ENCODE data around the gene PCNX3. TPM values are rescaled to one million over a fixed set of nuclear protein-coding genes. Genes with fewer than 3 reads are reported as not detected.

The PCNX3 gene
- total RNA-seq, 1 donor from 2014 or later, result 4.7 TPM

DNA sequence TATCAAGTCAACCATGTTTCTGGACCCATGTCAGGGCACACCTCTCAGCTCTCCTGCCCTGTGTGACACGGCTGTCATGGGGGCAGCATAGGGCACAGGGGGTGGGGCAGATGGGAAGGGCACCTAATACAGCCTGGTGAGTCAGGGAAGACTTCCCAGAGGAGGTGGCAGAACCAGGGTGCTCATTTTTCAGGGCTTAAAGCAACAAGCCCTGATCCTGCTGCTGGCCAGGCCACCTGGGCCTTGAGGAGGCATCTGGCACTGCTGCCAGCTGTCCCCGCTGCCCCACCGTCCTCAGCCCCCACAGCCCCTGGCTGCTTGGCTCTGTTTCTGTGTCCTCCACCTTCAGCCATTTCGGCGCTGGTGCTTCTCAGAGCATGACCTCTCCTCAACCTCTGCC is 5.9 kb upstream of the PCNX3 start:
- no peaks in the 10 kb centered on the region for H3K9me3 ChIP-seq (ENCODE audit: control insufficient read depth in 3 of 3, low read length in 3 of 3)
- H3K4me3 ChIP-seq (ENCODE audit: low read length in 3 of 3), result no peak overlapping the region
- no peak overlapping the region for H3K27ac ChIP-seq (ENCODE audit: low read depth, low read length)
- no peaks in the 10 kb centered on the region for H3K27me3 ChIP-seq (ENCODE audit: control insufficient read depth in 3 of 3, insufficient read depth in 3 of 3, low read length in 3 of 3)
- peak overlapping the region in 1 of 3 donors; percentile 40 for H3K9ac ChIP-seq (ENCODE audit: low read depth in 1 of 3, low read length in 3 of 3)
- H3K36me3 ChIP-seq (ENCODE audit: control insufficient read depth in 3 of 3, insufficient read depth in 3 of 3, low read length in 3 of 3), result peaks cover 18 to 33% (median 22%) of the 10 kb centered on the region in 3 donors
- H3K4me1 ChIP-seq (ENCODE audit: control insufficient read depth in 3 of 3, insufficient read depth in 3 of 3, low read length in 3 of 3), result peaks cover 59 to 64% (median 64%) of the 10 kb centered on the region in 3 donors

DNA sequence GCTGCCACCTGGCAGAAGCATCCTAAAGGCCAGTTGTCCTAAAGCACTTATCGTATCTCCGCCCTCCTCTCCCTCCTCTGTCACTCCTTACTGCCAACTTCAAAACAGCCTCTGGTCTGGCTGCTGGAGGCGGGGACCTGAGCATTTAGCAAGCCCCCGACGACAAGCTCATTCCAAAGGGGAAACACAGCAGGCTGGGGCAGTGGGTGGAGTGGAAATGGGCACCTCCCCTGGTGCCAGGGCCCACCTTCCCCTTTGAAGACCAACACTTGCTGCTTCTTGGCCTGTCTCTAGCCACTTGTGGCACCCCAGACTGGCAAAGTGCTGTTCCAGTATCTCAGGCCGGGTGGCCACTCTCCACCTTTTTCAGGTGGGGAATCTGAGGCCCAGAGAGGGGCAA is 5.2 kb upstream of the PCNX3 start:
- H3K27ac ChIP-seq (ENCODE audit: low read depth, low read length), result peak overlapping the region; percentile 26
- H3K27me3 ChIP-seq (ENCODE audit: control insufficient read depth in 3 of 3, insufficient read depth in 3 of 3, low read length in 3 of 3), result no peaks in the 10 kb centered on the region
- peak overlapping the region in 2 of 3 donors; percentile 47 to 91 for H3K9ac ChIP-seq (ENCODE audit: low read depth in 1 of 3, low read length in 3 of 3)
- H3K36me3 ChIP-seq (ENCODE audit: control insufficient read depth in 3 of 3, insufficient read depth in 3 of 3, low read length in 3 of 3), result peaks cover 10 to 27% (median 16%) of the 10 kb centered on the region in 3 donors
- peak overlapping the region in 1 of 3 donors; percentile 48 for H3K4me3 ChIP-seq (ENCODE audit: low read length in 3 of 3)
- peaks cover 59 to 64% (median 64%) of the 10 kb centered on the region in 3 donors for H3K4me1 ChIP-seq (ENCODE audit: control insufficient read depth in 3 of 3, insufficient read depth in 3 of 3, low read length in 3 of 3)
- no peaks in the 10 kb centered on the region for H3K9me3 ChIP-seq (ENCODE audit: control insufficient read depth in 3 of 3, low read length in 3 of 3)

DNA sequence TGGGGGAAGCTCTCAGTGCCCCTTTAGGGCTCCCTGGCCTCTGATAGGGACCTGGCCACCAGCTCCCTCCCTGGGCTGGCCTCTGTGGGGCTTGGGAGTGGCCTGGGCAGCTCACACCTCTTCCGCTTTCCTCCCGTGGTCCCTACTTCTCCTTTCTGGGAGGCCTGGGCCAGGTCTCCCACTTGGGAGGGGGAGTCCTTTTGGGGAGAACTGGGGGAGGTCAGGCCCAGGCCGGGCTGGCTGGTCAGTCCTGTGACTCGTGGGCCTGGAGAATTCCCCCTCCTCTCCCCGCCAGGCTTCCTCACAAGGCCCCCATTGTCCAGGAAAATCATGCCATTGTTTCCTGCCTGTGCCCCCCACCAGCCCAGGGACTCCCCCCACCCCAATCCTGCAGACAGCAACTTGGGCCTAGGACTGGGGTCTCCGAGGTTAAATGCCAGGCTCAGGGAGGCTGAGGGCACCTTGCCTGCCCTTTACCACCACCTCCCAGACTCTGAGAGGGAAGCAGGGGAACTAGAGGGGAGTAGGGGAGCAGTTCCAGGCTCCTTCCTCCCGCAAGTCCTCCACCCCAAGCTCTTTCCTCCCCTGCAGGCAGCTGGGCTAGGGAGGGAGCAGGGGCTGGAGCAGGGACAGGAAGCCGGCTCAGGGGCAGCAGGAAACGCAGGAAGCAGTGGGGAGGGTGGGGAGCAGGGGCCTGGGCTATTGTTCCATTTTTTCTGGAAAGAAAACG is 4.4 kb upstream of the PCNX3 start:
- peak overlapping the region; percentile 26 for H3K27ac ChIP-seq (ENCODE audit: low read depth, low read length)
- H3K4me1 ChIP-seq (ENCODE audit: control insufficient read depth in 3 of 3, insufficient read depth in 3 of 3, low read length in 3 of 3), result peaks cover 59 to 65% (median 65%) of the 10 kb centered on the region in 3 donors
- peak overlapping the region; percentile 90 to 98 (median 95) for H3K4me3 ChIP-seq (ENCODE audit: low read length in 3 of 3)
- H3K9ac ChIP-seq (ENCODE audit: low read depth in 1 of 3, low read length in 3 of 3), result peak overlapping the region; percentile 69 to 91 (median 91)
- H3K36me3 ChIP-seq (ENCODE audit: control insufficient read depth in 3 of 3, insufficient read depth in 3 of 3, low read length in 3 of 3), result peaks cover 2 to 20% (median 10%) of the 10 kb centered on the region in 3 donors
- no peaks in the 10 kb centered on the region for H3K27me3 ChIP-seq (ENCODE audit: control insufficient read depth in 3 of 3, insufficient read depth in 3 of 3, low read length in 3 of 3)
- H3K9me3 ChIP-seq (ENCODE audit: control insufficient read depth in 3 of 3, low read length in 3 of 3), result no peaks in the 10 kb centered on the region

DNA sequence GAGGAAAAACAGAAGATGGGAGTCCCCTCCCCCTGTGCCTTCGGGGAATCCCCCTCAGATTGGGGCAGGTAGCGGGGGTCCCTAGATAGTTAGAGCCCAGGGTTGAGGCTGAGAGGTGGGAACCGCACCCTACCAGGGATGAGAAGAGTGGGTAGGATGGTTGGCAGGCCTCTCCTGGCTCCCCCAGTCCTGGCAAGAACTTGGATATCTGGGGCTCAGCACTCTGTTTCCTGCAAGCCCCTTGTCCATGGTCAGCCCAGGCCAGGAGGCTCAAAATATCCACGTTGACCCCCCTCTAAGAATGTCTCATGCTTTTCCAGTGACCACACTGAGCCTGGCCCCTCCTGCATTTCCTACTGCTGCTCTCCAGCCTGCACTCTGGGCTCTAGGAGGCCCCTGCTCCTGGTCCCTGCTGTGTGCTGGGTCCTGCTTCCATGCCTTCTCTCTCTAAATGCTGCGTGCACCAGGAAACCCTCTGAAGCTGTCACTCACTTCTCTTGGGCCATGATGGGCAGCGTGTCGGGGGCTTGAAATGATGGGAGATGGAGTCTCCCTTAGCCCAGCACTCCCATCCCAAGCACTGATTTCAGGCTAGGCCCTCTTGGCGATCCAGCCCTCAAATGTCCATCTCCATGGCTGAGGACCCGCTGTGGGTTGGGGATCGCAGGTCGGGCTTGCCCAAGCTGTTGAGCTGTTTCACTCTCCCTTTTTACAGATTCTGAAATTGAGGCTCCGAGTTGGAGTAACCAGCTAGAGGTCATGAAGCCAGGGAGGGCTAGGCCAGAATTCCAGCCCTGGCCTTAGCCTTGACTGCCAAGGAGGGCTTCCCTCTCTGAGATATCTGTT is 3.6 kb upstream of the PCNX3 start:
- peaks cover 63 to 68% (median 67%) of the 10 kb centered on the region in 3 donors for H3K4me1 ChIP-seq (ENCODE audit: control insufficient read depth in 3 of 3, insufficient read depth in 3 of 3, low read length in 3 of 3)
- peak overlapping the region; percentile 69 to 91 (median 91) for H3K9ac ChIP-seq (ENCODE audit: low read depth in 1 of 3, low read length in 3 of 3)
- H3K27me3 ChIP-seq (ENCODE audit: control insufficient read depth in 3 of 3, insufficient read depth in 3 of 3, low read length in 3 of 3), result no peaks in the 10 kb centered on the region
- peak overlapping the region; percentile 26 for H3K27ac ChIP-seq (ENCODE audit: low read depth, low read length)
- H3K4me3 ChIP-seq (ENCODE audit: low read length in 3 of 3), result peak overlapping the region; percentile 90 to 98 (median 95)
- no peaks in the 10 kb centered on the region for H3K9me3 ChIP-seq (ENCODE audit: control insufficient read depth in 3 of 3, low read length in 3 of 3)
- peaks cover 2 to 20% (median 10%) of the 10 kb centered on the region in 3 donors for H3K36me3 ChIP-seq (ENCODE audit: control insufficient read depth in 3 of 3, insufficient read depth in 3 of 3, low read length in 3 of 3)

DNA sequence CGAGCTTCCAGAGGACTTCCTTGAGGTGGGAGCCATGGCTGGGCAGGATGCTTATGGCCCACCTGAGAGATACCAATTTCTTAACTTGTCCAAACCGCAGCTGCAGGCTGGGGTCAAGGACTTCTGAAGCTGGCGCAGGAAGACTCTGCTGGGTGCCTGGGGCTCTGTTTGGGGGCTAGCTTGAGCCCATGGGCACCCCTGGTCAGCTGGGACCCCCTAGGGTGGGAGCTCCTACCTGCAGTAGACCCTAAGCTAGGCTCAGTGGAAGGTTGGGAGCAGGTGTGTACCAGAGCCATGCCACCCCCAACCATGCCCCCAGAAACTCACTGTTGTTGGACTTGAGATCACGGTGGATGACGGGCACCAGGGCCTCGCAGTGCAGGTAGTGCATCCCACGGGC is 2.9 kb upstream of the PCNX3 start:
- H3K9me3 ChIP-seq (ENCODE audit: control insufficient read depth in 3 of 3, low read length in 3 of 3), result no peaks in the 10 kb centered on the region
- peak overlapping the region; percentile 90 to 98 (median 95) for H3K4me3 ChIP-seq (ENCODE audit: low read length in 3 of 3)
- peaks cover 63 to 69% (median 67%) of the 10 kb centered on the region in 3 donors for H3K4me1 ChIP-seq (ENCODE audit: control insufficient read depth in 3 of 3, insufficient read depth in 3 of 3, low read length in 3 of 3)
- no peaks in the 10 kb centered on the region for H3K27me3 ChIP-seq (ENCODE audit: control insufficient read depth in 3 of 3, insufficient read depth in 3 of 3, low read length in 3 of 3)
- peaks cover 7 to 26% (median 13%) of the 10 kb centered on the region in 3 donors for H3K36me3 ChIP-seq (ENCODE audit: control insufficient read depth in 3 of 3, insufficient read depth in 3 of 3, low read length in 3 of 3)
- peak overlapping the region; percentile 26 for H3K27ac ChIP-seq (ENCODE audit: low read depth, low read length)
- H3K9ac ChIP-seq (ENCODE audit: low read depth in 1 of 3, low read length in 3 of 3), result peak overlapping the region; percentile 70 to 91 (median 91)

DNA sequence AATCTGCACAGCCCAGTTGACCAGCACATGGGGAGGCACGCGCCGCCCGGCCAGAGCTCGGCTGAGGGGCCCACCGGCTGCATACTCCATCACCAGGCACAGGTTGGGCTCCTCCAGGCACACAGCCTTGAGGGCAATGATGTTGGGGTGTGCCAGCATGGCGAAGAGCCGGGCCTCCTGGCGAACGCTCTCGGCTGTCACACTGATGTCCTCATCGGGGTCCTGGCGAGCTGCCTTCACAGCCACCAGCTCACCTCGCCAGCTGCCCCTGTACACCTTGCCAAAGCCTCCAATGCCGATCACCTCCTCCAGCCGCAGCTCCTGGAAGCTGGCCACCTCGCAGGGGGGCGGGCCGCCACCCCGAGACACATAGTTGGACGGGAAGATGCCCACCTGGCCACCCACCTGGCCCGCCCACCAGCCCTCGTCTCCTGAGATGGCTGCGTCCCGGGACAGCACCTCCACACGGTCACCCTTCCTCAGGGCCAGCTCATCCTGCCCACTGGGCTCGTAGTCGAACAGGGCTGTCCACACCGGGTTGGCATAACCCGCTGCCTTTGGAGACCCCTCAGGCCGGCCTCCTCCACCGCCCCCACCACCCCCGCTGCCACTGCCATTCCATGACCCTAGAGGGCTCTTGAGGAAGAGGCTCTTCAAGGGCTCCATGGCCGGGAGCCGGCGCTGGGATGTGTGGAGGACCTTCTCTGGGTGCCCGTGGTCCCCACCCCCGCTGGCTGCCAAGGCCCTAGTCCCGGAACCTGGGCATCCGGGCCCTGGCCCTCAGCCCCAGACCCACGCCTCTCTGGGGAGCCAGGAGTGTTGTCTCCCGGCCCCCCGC is 2.3 kb upstream of the PCNX3 start:
- Histone ChIP-seq H3K9ac (ENCODE audit: low read depth in 1 of 3, low read length in 3 of 3) (peak overlapping the region; percentile 91 to 94 (median 91)), H3K9me3 (ENCODE audit: control insufficient read depth in 3 of 3, low read length in 3 of 3) (no peaks in the 10 kb centered on the region), H3K4me1 (ENCODE audit: control insufficient read depth in 3 of 3, insufficient read depth in 3 of 3, low read length in 3 of 3) (peaks cover 57 to 62% (median 62%) of the 10 kb centered on the region in 3 donors), H3K36me3 (ENCODE audit: control insufficient read depth in 3 of 3, insufficient read depth in 3 of 3, low read length in 3 of 3) (peaks cover 11 to 25% (median 17%) of the 10 kb centered on the region in 3 donors), H3K27ac (ENCODE audit: low read depth, low read length) (peak overlapping the region; percentile 92), H3K4me3 (ENCODE audit: low read length in 3 of 3) (peak overlapping the region; percentile 90 to 98 (median 95)), H3K27me3 (ENCODE audit: control insufficient read depth in 3 of 3, insufficient read depth in 3 of 3, low read length in 3 of 3) (no peaks in the 10 kb centered on the region)

DNA sequence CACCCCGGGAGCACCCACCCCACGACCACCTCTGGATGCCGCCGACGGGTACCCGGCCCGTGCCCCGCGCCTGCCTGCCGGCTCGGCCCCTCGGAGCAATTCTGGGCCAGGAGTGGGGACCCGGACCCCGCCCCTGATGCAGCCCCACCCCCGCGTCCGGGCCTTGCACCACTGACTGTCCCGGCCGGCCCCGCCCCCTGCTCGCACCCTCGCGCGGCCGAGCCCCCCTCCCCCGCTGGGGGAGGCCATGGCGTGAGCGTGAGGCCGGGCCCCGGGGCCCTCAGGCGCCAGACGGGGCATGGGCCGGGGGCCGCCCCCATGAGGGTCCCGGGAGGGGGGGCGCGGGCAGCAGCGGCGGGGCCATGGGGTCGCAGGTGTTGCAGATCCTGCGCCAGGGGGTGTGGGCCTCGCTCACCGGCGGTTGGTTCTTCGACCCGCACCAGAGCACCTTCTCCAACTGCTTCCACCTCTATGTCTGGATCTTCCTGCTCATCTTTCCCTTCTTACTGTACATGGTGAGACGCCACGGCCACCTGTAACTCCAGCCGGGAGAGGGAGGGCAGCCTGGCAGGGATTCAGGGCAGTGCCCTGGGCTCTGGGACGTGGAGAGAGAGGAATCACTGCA is 486 bp downstream of the PCNX3 start:
- Histone ChIP-seq H3K27me3 (ENCODE audit: control insufficient read depth in 3 of 3, insufficient read depth in 3 of 3, low read length in 3 of 3) (no peaks in the 10 kb centered on the region), H3K4me3 (ENCODE audit: low read length in 3 of 3) (peak overlapping the region; percentile 68 to 80 (median 79)), H3K9me3 (ENCODE audit: control insufficient read depth in 3 of 3, low read length in 3 of 3) (no peaks in the 10 kb centered on the region), H3K27ac (ENCODE audit: low read depth, low read length) (peak overlapping the region; percentile 92), H3K4me1 (ENCODE audit: control insufficient read depth in 3 of 3, insufficient read depth in 3 of 3, low read length in 3 of 3) (peaks cover 36 to 40% (median 39%) of the 10 kb centered on the region in 3 donors), H3K36me3 (ENCODE audit: control insufficient read depth in 3 of 3, insufficient read depth in 3 of 3, low read length in 3 of 3) (peaks cover 36 to 41% (median 36%) of the 10 kb centered on the region in 3 donors), H3K9ac (ENCODE audit: low read depth in 1 of 3, low read length in 3 of 3) (peak overlapping the region; percentile 73 to 87 (median 80))

DNA sequence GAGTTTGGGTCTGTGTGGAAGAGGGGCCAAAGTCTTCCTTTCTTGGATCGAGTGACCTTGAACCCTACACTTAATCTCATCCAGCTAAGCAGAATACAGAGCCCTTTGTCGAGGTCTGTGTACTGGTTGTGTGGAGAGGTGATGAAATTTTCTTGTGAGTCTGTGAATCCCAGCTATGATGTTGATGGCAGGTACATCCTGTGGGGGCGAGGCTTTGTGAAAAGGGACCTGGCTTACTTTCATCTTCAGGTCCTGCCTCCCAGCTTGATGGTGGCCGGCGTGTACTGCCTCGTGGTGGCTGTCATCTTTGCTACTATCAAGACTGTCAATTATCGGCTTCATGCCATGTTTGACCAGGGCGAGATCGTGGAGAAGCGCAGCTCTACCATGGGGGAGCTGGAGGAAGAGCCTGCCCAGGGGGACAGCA is 1.0 kb downstream of the PCNX3 start:
- Histone ChIP-seq H3K4me3 (ENCODE audit: low read length in 3 of 3) (peak overlapping the region; percentile 68 to 80 (median 79)), H3K36me3 (ENCODE audit: control insufficient read depth in 3 of 3, insufficient read depth in 3 of 3, low read length in 3 of 3) (peaks cover 36 to 43% (median 38%) of the 10 kb centered on the region in 3 donors), H3K4me1 (ENCODE audit: control insufficient read depth in 3 of 3, insufficient read depth in 3 of 3, low read length in 3 of 3) (peaks cover 33 to 38% (median 36%) of the 10 kb centered on the region in 3 donors), H3K27ac (ENCODE audit: low read depth, low read length) (peak overlapping the region; percentile 92), H3K9me3 (ENCODE audit: control insufficient read depth in 3 of 3, low read length in 3 of 3) (no peaks in the 10 kb centered on the region), H3K9ac (ENCODE audit: low read depth in 1 of 3, low read length in 3 of 3) (peak overlapping the region; percentile 73 to 87 (median 80)), H3K27me3 (ENCODE audit: control insufficient read depth in 3 of 3, insufficient read depth in 3 of 3, low read length in 3 of 3) (no peaks in the 10 kb centered on the region)
